ENCODE results near the gene FSTL5. TPM values are rescaled to one million over a fixed set of nuclear protein-coding genes. Genes with fewer than 3 reads are reported as not detected.
A peak's percentile ranks its signal among the peaks of the same experiment; 100 is the strongest.

FSTL5 gene
- total RNA-seq, 4 donors from 2014 or later: 4.8 to 13.5 (median 7.1) TPM

DNA sequence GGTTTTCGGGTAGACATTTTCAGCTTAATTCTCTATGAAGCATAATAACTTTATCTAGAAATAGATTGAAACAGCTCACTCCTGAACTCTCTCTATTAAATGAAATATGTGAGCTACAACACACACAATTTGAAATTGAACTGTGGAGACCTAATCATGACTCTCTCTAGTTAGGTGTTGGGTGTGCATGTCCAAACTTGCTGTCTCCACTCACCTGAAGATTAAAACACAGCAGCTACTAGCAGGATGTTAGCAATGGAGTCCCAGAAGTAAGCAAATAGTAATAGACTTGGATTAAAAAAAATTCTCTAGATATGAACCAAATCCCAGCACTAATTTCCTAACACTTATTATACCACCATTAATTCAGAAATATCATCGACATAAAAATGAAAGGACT lies 173.1 kb downstream of the FSTL5 start:
- DNase-seq (ENCODE audit: low spot score in 2 of 2): no peak
- Histone ChIP-seq H3K4me3 (no peak overlapping the region), H3K27me3 (no peaks in the 10 kb centered on the region), H3K36me3 (no peaks in the 10 kb centered on the region), H3K9me3 (no peaks in the 10 kb centered on the region), H3K27ac (no peak overlapping the region), H3K4me1 (no peaks in the 10 kb centered on the region)
- 92 to 95% methylated on average over 2 of the region's 2 CpGs for WGBS, 2 donors
- TF ChIP-seq, protein P1, sequence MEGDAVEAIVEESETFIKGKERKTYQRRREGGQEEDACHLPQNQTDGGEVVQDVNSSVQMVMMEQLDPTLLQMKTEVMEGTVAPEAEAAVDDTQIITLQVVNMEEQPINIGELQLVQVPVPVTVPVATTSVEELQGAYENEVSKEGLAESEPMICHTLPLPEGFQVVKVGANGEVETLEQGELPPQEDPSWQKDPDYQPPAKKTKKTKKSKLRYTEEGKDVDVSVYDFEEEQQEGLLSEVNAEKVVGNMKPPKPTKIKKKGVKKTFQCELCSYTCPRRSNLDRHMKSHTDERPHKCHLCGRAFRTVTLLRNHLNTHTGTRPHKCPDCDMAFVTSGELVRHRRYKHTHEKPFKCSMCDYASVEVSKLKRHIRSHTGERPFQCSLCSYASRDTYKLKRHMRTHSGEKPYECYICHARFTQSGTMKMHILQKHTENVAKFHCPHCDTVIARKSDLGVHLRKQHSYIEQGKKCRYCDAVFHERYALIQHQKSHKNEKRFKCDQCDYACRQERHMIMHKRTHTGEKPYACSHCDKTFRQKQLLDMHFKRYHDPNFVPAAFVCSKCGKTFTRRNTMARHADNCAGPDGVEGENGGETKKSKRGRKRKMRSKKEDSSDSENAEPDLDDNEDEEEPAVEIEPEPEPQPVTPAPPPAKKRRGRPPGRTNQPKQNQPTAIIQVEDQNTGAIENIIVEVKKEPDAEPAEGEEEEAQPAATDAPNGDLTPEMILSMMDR (IDR thresholded peaks at IDR 0.05): no peak
- no peak for TF ChIP-seq EP300 (IDR thresholded peaks at IDR 0.05)
- no peak for TF ChIP-seq POLR2A (IDR thresholded peaks at IDR 0.05)

DNA sequence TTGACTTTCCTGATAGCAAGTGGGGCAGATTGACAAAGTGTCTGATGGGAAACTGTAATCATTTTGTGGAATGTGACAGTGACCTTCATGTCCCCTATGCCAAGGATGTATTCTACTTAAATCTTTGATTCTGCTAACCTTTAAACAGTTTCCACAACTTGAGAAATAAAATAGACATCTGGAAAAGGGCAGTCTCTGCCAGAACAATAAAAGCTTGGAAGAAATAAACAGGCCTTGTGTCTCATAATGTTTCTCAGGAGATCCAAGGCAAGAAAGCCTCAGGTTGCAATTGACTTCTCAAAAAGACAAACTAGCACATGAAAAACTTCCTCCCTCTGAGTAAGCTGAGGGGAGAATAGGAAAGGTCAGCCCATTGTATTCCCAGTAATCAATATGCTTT lies 174.9 kb downstream of the FSTL5 start:
- no peak for TF ChIP-seq EP300 (IDR thresholded peaks at IDR 0.05)
- TF ChIP-seq POLR2A (IDR thresholded peaks at IDR 0.05): no peak
- TF ChIP-seq, protein P1 (IDR thresholded peaks at IDR 0.05): no peak
- H3K36me3 ChIP-seq: no peaks in the 10 kb centered on the region
- H3K4me1 ChIP-seq: no peaks in the 10 kb centered on the region
- H3K27me3 ChIP-seq: no peaks in the 10 kb centered on the region
- no peak overlapping the region for H3K4me3 ChIP-seq
- no peaks in the 10 kb centered on the region for H3K9me3 ChIP-seq
- DNase-seq (ENCODE audit: low spot score in 2 of 2): no peak
- H3K27ac ChIP-seq: no peak overlapping the region

DNA sequence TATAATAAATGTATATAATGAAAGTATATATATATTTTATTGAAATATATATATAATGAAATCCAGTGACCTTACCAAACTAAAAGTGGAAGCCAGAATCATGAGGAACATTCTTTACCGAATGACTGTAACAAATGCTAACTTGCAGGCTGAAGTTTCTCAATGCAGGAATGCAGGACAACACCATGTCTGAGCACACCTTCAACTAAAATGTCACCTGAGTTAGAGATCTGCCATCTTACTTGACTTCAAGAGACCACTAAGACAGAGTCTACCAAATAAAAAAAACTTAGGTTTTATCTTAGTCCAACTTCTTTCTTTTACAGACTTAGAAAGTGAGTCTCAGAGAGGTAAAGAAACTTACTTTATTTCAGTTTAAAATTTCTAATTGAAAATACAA lies 176.2 kb downstream of the FSTL5 start:
- H3K27me3 ChIP-seq: no peaks in the 10 kb centered on the region
- no peak for DNase-seq (ENCODE audit: low spot score in 2 of 2)
- 66 to 88% methylated on average over 1 of the region's 1 CpG for WGBS, 2 donors
- TF ChIP-seq EP300 (IDR thresholded peaks at IDR 0.05): no peak
- TF ChIP-seq, protein P1 (IDR thresholded peaks at IDR 0.05): no peak
- no peak for TF ChIP-seq POLR2A (IDR thresholded peaks at IDR 0.05)
- no peaks in the 10 kb centered on the region for H3K4me1 ChIP-seq
- H3K36me3 ChIP-seq: no peaks in the 10 kb centered on the region
- no peaks in the 10 kb centered on the region for H3K9me3 ChIP-seq
- no peak overlapping the region for H3K4me3 ChIP-seq
- H3K27ac ChIP-seq: no peak overlapping the region

DNA sequence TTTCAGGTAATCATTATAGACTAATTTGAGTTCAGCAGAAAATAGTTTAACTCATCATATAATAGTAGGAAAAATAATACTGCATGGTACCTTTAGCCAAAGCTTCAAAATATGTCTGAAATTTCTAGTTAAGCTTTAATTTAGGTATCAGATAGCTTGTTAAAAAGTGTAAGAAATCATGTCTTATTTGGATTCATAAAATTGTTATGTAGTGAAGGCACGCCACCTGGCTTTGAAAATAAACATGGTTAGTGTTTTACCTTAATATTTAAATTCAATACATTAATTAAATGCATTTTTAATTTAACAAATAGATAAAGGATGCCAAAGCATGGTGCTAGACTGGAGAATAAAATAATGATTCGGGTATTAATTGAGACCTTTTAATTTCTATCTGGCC lies 211.4 kb downstream of the FSTL5 start:
- Histone ChIP-seq H3K27ac (no peak overlapping the region), H3K4me1 (no peaks in the 10 kb centered on the region), H3K9me3 (no peaks in the 10 kb centered on the region), H3K4me3 (no peak overlapping the region), H3K36me3 (no peaks in the 10 kb centered on the region), H3K27me3 (no peaks in the 10 kb centered on the region)
- TF ChIP-seq, protein P1 (IDR thresholded peaks at IDR 0.05): peak in 1 of 5 experiments; percentile 5
- TF ChIP-seq EP300 (IDR thresholded peaks at IDR 0.05): no peak
- whole genome bisulfite sequencing, 2 donors: 44 to 90% methylated on average over 2 of the region's 2 CpGs
- no peak for DNase-seq (ENCODE audit: low spot score in 2 of 2)

DNA sequence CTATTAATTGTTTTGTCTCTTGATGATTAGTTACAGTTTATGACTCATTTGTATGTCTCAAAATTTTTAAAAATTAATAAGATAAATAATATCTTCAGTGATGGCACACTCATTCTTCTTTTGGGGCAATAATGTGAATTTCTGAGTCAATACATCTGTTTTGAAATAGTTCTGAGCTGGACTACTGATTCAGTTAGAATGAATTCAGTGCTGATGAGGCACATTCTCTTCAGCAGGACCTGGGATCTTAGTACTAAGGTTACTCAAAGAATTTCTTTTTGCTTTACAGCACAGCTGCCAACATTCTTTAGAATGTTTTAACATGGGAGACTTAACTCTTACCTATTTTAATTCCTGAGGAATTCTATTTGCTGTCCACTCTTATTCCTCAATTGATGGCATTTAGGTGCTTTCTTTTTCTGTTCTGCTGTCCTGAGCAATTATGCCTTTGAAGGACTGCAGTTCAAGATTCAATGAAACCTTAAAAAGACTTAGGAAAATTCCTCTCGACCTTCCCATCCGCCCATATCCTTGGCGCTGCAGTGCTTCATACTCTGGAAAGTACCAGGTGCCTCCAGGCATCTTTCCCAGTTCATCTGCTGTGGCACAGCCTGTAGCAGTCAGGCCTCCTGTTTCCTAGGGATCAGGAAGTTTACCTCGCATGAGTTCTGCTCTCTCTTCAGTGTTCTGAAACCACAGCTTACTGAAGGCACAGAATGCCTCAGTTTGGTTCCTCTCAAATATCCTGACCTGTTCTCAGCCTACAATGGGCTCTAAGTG lies 213.7 kb downstream of the FSTL5 start:
- H3K27ac ChIP-seq: no peak overlapping the region
- TF ChIP-seq, protein P1 (IDR thresholded peaks at IDR 0.05): no peak
- no peaks in the 10 kb centered on the region for H3K9me3 ChIP-seq
- H3K36me3 ChIP-seq: no peaks in the 10 kb centered on the region
- no peak for DNase-seq (ENCODE audit: low spot score in 2 of 2)
- no peak overlapping the region for H3K4me3 ChIP-seq
- 86 to 93% methylated on average over 4 of the region's 4 CpGs for WGBS, 2 donors
- H3K4me1 ChIP-seq: no peaks in the 10 kb centered on the region
- H3K27me3 ChIP-seq: no peaks in the 10 kb centered on the region
